ENCODE data around the gene LRRC37A3. TPM values are rescaled to one million over a fixed set of nuclear protein-coding genes. Genes with fewer than 3 reads are reported as not detected.
A peak's percentile ranks its signal among the peaks of the same experiment; 100 is the strongest.
"Not testable (repeated sequence)": the region's sequence is repeated elsewhere in the genome, so short reads cannot be mapped to it uniquely, and the experiment has no call there.

LRRC37A3 gene
- 8.9 TPM for total RNA-seq
- long read RNA-seq, partial matches to known transcripts: 2 of 11 reads
- long read RNA-seq, other reads (novel, unspliced or antisense): 9 of 11 reads

DNA sequence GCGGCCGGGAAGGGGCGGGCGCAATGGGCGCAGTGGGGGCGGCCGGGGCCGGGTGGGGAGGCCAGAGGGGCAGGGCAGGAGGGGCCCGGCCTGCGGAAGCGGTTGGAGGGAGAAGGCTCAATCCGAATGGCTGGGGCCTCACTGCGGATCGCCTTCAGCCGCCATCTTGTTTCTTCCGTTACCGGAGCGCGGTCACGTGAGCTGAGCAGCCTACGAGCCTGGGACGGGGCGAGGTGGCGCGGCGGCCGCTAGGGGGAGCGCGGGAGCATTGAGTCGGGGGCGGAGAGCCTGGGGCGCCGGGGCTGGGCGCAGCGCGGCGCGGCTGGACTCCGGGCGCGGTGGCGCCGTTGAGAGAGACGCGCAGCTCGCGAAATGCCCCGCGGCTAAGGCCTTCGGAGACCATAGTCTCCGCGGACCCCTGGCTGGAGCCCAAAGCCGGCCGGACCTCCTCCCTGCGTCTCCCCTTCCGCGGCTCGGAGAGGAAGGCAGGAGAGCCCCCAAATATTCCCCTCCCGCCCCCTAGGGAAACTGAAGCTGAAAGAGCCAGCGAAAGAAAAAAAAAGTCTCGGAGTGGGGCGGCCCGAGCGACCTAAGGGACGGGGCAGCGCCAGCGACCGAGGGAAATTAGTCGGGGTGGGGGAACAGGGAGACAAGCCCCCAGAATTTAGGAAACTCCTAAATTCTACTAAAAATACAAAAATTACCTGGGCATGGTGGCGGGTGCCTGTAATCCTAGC is at the start of gene LRRC37A3:
Gene LRRC37A3, minus strand, starts transcription at position 190 of the 737 bp plus-strand sequence. CDS start 22,221 bp downstream, outside the sequence.
- H3K36me3 ChIP-seq; H3K9me3 ChIP-seq; H3K4me1 ChIP-seq; H3K27me3 ChIP-seq; intact Hi-C loops (cut with DNase I): not testable (repeated sequence)
- Histone ChIP-seq H3K27ac (peak within 1 kb of the TSS; percentile 93), H3K4me3 (peak within 1 kb of the TSS; percentile 67)
- TF ChIP-seq, protein P1, sequence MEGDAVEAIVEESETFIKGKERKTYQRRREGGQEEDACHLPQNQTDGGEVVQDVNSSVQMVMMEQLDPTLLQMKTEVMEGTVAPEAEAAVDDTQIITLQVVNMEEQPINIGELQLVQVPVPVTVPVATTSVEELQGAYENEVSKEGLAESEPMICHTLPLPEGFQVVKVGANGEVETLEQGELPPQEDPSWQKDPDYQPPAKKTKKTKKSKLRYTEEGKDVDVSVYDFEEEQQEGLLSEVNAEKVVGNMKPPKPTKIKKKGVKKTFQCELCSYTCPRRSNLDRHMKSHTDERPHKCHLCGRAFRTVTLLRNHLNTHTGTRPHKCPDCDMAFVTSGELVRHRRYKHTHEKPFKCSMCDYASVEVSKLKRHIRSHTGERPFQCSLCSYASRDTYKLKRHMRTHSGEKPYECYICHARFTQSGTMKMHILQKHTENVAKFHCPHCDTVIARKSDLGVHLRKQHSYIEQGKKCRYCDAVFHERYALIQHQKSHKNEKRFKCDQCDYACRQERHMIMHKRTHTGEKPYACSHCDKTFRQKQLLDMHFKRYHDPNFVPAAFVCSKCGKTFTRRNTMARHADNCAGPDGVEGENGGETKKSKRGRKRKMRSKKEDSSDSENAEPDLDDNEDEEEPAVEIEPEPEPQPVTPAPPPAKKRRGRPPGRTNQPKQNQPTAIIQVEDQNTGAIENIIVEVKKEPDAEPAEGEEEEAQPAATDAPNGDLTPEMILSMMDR (IDR thresholded peaks at IDR 0.05): peak; percentile 96
- ATAC-seq (peak; percentile 99), DNase-seq (peak; percentile 98)

DNA sequence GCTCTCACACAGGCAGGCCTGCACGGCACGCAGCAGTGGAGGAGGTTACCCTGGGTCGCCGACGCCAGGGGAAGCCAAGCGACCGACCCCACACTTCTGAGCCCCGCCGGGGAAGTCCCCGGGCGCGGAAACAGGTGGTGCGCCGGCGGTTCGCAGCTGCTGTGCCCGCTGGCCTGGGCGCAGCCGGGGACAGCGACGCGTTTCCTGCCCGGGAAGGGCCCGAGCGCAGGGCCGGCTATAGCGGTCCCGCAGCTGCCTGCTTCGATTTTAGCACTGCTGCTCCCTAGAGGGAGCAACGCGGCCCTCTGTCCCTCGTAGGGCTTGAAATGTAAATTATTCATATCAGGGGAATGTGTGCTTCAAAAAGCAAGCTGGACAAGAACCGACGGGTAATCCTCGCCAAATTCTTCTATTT is 46.6 kb upstream of the LRRC37A3 start:
- H3K27ac ChIP-seq: peak overlapping the region; percentile 61
- H3K36me3 ChIP-seq; intact Hi-C loops (cut with DNase I); H3K9me3 ChIP-seq; H3K27me3 ChIP-seq: not testable (repeated sequence)
- peaks cover 18% of the 10 kb centered on the region for H3K4me1 ChIP-seq
- DNase-seq (peak; percentile 88), ATAC-seq (peak; percentile 98)
- H3K4me3 ChIP-seq: peak overlapping the region; percentile 40
- TF ChIP-seq, protein P1 (IDR thresholded peaks at IDR 0.05): peak; percentile 41

DNA sequence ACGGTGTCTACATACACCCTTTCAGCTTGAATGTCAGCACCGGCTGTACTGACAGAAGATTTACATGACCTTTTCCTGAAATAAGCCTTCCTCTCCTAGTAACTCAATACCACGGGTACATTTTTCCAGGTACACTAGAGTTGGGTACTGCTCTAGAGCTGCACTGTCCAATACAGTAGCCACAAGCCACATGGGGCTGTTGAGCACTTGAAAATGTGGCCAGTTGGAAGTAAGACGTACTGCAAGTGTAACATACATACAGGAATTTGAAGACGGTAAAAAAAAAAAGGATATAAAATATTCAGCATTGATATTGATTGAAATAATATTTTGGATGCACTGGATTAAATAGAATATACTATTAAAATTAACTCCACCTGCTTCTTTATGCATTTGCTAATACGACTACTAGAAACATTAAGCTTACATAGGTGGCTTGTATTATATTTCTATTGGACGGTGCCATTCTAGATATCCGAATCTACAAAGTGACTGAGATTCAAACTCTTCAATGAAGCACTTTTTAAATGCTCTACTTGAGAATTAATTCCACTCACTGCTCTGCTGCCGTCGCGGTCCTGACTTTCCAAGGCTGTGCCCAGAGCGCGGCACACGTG is 46.1 kb upstream of the LRRC37A3 start:
- peak overlapping the region; percentile 40 for H3K4me3 ChIP-seq
- H3K4me1 ChIP-seq: peaks cover 18% of the 10 kb centered on the region
- ATAC-seq; H3K36me3 ChIP-seq; H3K9me3 ChIP-seq; intact Hi-C loops (cut with DNase I); DNase-seq; H3K27me3 ChIP-seq: not testable (repeated sequence)
- H3K27ac ChIP-seq: peak overlapping the region; percentile 61

DNA sequence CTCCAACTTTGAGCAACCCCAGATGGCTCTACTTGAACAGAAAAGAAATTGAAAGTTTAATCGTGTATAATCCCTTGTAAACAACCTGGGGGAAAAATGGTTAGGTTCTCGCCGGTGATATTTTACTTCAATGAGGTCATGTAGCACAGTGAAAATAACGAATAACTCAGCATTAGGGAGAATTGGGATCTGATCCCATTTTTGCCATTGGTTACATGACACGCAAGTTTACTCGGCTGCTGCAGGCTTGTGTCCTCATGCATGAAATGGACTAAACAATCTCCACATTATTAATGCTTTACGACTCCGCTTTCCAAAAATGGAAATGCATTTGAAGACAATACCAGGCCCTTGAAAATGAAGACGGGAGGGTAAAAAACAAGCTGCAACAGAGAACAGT is 45.5 kb upstream of the LRRC37A3 start:
- Histone ChIP-seq H3K27ac (no peak overlapping the region), H3K27me3 (no peaks in the 10 kb centered on the region), H3K4me1 (peaks cover 18% of the 10 kb centered on the region), H3K4me3 (no peak overlapping the region), H3K9me3 (no peaks in the 10 kb centered on the region), H3K36me3 (no peaks in the 10 kb centered on the region)
- ATAC-seq: no peak
- intact Hi-C loops (cut with DNase I): no loop called here
- TF ChIP-seq, protein P1 (IDR thresholded peaks at IDR 0.05): no peak
- no peak for DNase-seq

DNA sequence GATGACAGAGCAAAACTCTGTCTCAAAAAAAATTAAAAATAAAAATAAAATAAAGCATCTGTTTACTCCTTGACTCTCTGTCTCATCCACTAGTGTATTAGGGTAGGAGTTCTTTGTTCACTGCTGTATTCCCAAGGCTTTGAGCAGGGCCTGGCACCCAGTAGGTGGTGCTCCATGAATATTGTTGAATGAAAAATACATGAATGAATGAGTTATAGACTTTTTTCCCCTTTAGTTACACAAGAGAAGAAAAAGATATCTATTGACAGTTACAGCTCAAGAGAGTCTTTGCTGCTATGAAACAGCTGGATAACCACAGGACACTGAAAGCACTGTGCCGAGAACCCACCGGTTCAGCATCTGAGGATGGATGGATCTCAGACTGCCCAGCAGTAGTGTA is 44.5 kb upstream of the LRRC37A3 start:
- intact Hi-C loops (cut with DNase I); H3K27ac ChIP-seq; DNase-seq; H3K27me3 ChIP-seq; ATAC-seq; H3K9me3 ChIP-seq; H3K36me3 ChIP-seq; H3K4me3 ChIP-seq: not testable (repeated sequence)
- H3K4me1 ChIP-seq: peaks cover 13% of the 10 kb centered on the region

DNA sequence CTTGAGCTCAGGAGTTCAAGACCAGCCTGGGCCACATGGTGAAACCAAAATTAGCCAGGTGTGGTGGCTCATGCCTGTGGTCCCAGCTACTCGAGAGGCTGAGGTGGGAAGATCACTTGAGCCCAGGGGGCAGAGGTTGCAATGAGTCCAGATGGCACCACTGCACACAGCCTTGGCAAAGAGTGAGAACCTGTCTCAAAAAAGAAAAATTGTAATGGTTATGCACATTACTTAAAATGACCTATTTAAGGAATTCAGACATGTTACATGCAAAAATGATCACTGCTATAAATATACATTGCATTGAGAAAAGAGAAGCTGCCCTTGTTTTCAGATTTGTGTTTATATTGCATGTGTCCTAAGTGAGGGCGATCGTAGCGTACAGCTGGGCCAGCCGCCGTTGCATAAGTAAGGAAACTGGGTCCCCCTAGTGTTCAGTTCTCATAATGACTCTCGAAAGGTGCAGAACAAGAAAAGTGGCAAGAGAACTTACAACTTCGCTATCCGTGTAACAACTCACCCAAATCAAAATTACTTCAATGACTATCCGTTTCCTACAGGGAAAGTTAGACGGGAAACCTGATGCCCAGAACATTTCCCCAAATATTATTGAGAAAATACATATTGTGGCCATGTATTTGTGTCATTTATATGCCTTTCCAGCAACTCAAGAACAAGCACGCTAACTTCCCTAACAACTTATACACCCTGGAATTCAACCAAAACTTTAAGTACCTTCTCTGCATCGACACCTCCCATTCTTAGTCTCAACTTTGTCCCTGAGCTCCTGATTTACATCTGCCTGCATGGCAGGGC is 42.5 kb upstream of the LRRC37A3 start:
- intact Hi-C loops (cut with DNase I); H3K36me3 ChIP-seq; DNase-seq; H3K27me3 ChIP-seq; H3K27ac ChIP-seq; H3K4me3 ChIP-seq; H3K9me3 ChIP-seq: not testable (repeated sequence)
- ATAC-seq: peak; percentile 85
- peaks cover 13% of the 10 kb centered on the region for H3K4me1 ChIP-seq
- TF ChIP-seq, protein P1 (IDR thresholded peaks at IDR 0.05): peak; percentile 74
